Rectal smooth muscle tissue (tissue), 1 donor: ENCODE data around the gene DAPK3.

Experiments
- H3K27ac ChIP-seq: one replicate; pipeline ENCODE4 v1.7.0; 2013; ENCODE audit warnings: low read depth, low read length, inconsistent platforms
- H3K27me3 ChIP-seq: one replicate; pipeline ENCODE4 v1.7.0; 2013; ENCODE audit warnings: low read length; ENCODE audit not compliant: control insufficient read depth, insufficient read depth
- H3K36me3 ChIP-seq: one replicate; pipeline ENCODE4 v1.7.0; 2013; ENCODE audit warnings: low read length; ENCODE audit not compliant: control insufficient read depth, insufficient read depth
- H3K4me1 ChIP-seq: one replicate; pipeline ENCODE4 v1.7.0; 2013; ENCODE audit warnings: low read length; ENCODE audit not compliant: control insufficient read depth, insufficient read depth
- H3K4me3 ChIP-seq: one replicate; pipeline ENCODE4 v1.7.0; 2013; ENCODE audit warnings: low read length
- H3K9ac ChIP-seq: one replicate; pipeline ENCODE4 v1.7.0; 2013; ENCODE audit warnings: low read length

The DAPK3 gene

GRCh38 chr19:3936506-3937442 is 34.1 kb downstream of the DAPK3 start:
- Histone ChIP-seq H3K27me3 (peaks cover 6% of the 10 kb centered on the region), H3K9ac (no peak overlapping the region), H3K27ac (no peak overlapping the region), H3K4me3 (no peak overlapping the region), H3K36me3 (no peaks in the 10 kb centered on the region), H3K4me1 (no peaks in the 10 kb centered on the region)

- Histone ChIP-seq H3K27ac (no peak within 1 kb of the TSS), H3K27me3 (peaks cover 6% of the 10 kb centered on the region), H3K36me3 (no peaks in the 10 kb centered on the region), H3K4me1 (no peaks in the 10 kb centered on the region), H3K9ac (no peak within 1 kb of the TSS), H3K4me3 (no peak within 1 kb of the TSS)
Observed at GRCh38 chr19:3932931-3933810, 37.7 kb downstream of the DAPK3 start, which contains the start of gene NMRK2. Gene NMRK2 (plus strand): TSS chr19:3933069. CDS start chr19:3933672, 603 bp downstream.

- Histone ChIP-seq H3K4me3 (no peak overlapping the region), H3K9ac (no peak overlapping the region), H3K27ac (no peak overlapping the region), H3K4me1 (no peaks in the 10 kb centered on the region), H3K36me3 (no peaks in the 10 kb centered on the region), H3K27me3 (peaks cover 6% of the 10 kb centered on the region)
Observed at GRCh38 chr19:3931041-3931440, 39.9 kb downstream of the DAPK3 start.

- H3K4me3 ChIP-seq = no peak overlapping the region
- no peaks in the 10 kb centered on the region for H3K27me3 ChIP-seq
- no peak overlapping the region for H3K27ac ChIP-seq
- no peaks in the 10 kb centered on the region for H3K4me1 ChIP-seq
- no peaks in the 10 kb centered on the region for H3K36me3 ChIP-seq
- H3K9ac ChIP-seq = no peak overlapping the region
Observed at GRCh38 chr19:3923912-3924311, 47.0 kb downstream of the DAPK3 start.

GRCh38 chr19:3923096-3923758 is 47.7 kb downstream of the DAPK3 start:
- no peaks in the 10 kb centered on the region for H3K36me3 ChIP-seq
- no peaks in the 10 kb centered on the region for H3K4me1 ChIP-seq
- H3K27ac ChIP-seq = no peak overlapping the region
- H3K9ac ChIP-seq = no peak overlapping the region
- H3K4me3 ChIP-seq = no peak overlapping the region
- no peaks in the 10 kb centered on the region for H3K27me3 ChIP-seq

GRCh38 chr19:3919793-3920192 is 51.1 kb downstream of the DAPK3 start:
- H3K27me3 ChIP-seq = no peaks in the 10 kb centered on the region
- no peaks in the 10 kb centered on the region for H3K36me3 ChIP-seq

GRCh38 chr19:3916033-3916432 is 54.9 kb downstream of the DAPK3 start:
- Histone ChIP-seq H3K9ac (no peak overlapping the region), H3K36me3 (no peaks in the 10 kb centered on the region), H3K4me3 (no peak overlapping the region), H3K27me3 (no peaks in the 10 kb centered on the region), H3K4me1 (no peaks in the 10 kb centered on the region), H3K27ac (no peak overlapping the region)

More at GRCh38 chr19:3919793-3920192, 51.1 kb downstream of the DAPK3 start:
- Histone ChIP-seq H3K4me1 (no peaks in the 10 kb centered on the region), H3K27ac (no peak overlapping the region), H3K9ac (no peak overlapping the region), H3K4me3 (no peak overlapping the region)

- no peaks in the 10 kb centered on the region for H3K4me1 ChIP-seq
- no peaks in the 10 kb centered on the region for H3K36me3 ChIP-seq
Observed at GRCh38 chr19:3914199-3914598, 56.7 kb downstream of the DAPK3 start.

GRCh38 chr19:3910105-3910504 is 60.8 kb downstream of the DAPK3 start:
- no peak overlapping the region for H3K4me3 ChIP-seq
- no peaks in the 10 kb centered on the region for H3K4me1 ChIP-seq
- no peak overlapping the region for H3K27ac ChIP-seq
- no peaks in the 10 kb centered on the region for H3K27me3 ChIP-seq
- H3K9ac ChIP-seq = no peak overlapping the region
- H3K36me3 ChIP-seq = no peaks in the 10 kb centered on the region

More at GRCh38 chr19:3914199-3914598, 56.7 kb downstream of the DAPK3 start:
- Histone ChIP-seq H3K27me3 (no peaks in the 10 kb centered on the region), H3K9ac (no peak overlapping the region), H3K27ac (no peak overlapping the region), H3K4me3 (no peak overlapping the region)
